OCI-LY7 (cell line): Measurements from ENCODE around the gene PQBP1.

Experiments used
- CTCF ChIP-seq: fragments of 200-600 bp; sonication (generic); conservative IDR thresholded peaks from 2 replicates; pipeline ENCODE4 v1.5.1; 2014; ENCODE audit warnings: mild to moderate bottlenecking, antibody characterized with exemption, low read length, moderate library complexity, mixed read lengths
- EZH2phosphoT487 ChIP-seq: fragments of 200-600 bp; sonication (generic); IDR thresholded peaks from 2 replicates; pipeline ENCODE4 v1.6.1; 2018; ENCODE audit warnings: low read depth, borderline replicate concordance, mild to moderate bottlenecking, mixed run types, antibody characterized with exemption, low read length, moderate library complexity, mixed read lengths

- TF ChIP-seq CTCF = no peak
- TF ChIP-seq EZH2phosphoT487 = no peak
Measured at GRCh38 chrX:48919360-48919841, 21.7 kb downstream of the PQBP1 start.
